Measurements from ENCODE around the gene SYPL1. TPM values are rescaled to one million over a fixed set of nuclear protein-coding genes. Genes with fewer than 3 reads are reported as not detected.

The SYPL1 gene
- total RNA-seq, 1 donor from 2014 or later = 59.7 TPM

GRCh38 chr7:106099539-106099938, 12.6 kb downstream of the SYPL1 start:
- TF ChIP-seq CTCF (IDR thresholded peaks at IDR 0.05; ENCODE audit: insufficient read depth, low read depth, low read length) (no peak), EZH2 (IDR thresholded peaks at IDR 0.05; ENCODE audit: insufficient read depth, low read length) (no peak)
- H3K9me3 Mint-ChIP-seq (ENCODE audit: unreplicated experiment) = no peaks in the 10 kb centered on the region
- no peak for FAIRE-seq

GRCh38 chr7:106098889-106099288, 13.2 kb downstream of the SYPL1 start:
- Mint-ChIP-seq H3K4me3 (ENCODE audit: unreplicated experiment) (no peak overlapping the region), H3K27me3 (ENCODE audit: low read depth, unreplicated experiment) (no peaks in the 10 kb centered on the region), H3K9me3 (ENCODE audit: unreplicated experiment) (no peaks in the 10 kb centered on the region), H3K27ac (ENCODE audit: unreplicated experiment) (no peak overlapping the region), H3K36me3 (ENCODE audit: low read depth, unreplicated experiment) (no peaks in the 10 kb centered on the region), H3K4me1 (ENCODE audit: low read depth, unreplicated experiment) (peaks cover 5% of the 10 kb centered on the region)
- TF ChIP-seq EZH2 (IDR thresholded peaks at IDR 0.05; ENCODE audit: insufficient read depth, low read length) (no peak), CTCF (IDR thresholded peaks at IDR 0.05; ENCODE audit: insufficient read depth, low read depth, low read length) (no peak)
- H3K4me2 ChIP-seq (ENCODE audit: low read length) = no peak overlapping the region
- H3K9ac ChIP-seq (ENCODE audit: low read length) = no peak overlapping the region
- H3K27me3 ChIP-seq (ENCODE audit: insufficient read depth, low read length) = no peaks in the 10 kb centered on the region
- H3K9me3 ChIP-seq (ENCODE audit: insufficient read depth, low read depth, low read length) = no peaks in the 10 kb centered on the region
- H4K20me1 ChIP-seq (ENCODE audit: insufficient read depth, low read length) = peaks cover 51% of the 10 kb centered on the region
- peaks cover 5% of the 10 kb centered on the region for H3K36me3 ChIP-seq (ENCODE audit: insufficient read depth, low read length)
- H3K4me1 ChIP-seq (ENCODE audit: insufficient read depth, low read length) = no peaks in the 10 kb centered on the region
- no peak overlapping the region for H3K4me3 ChIP-seq (ENCODE audit: insufficient read depth, low read depth, low read length)
- H2AFZ ChIP-seq (ENCODE audit: low read depth, low read length) = no peak overlapping the region
- peaks cover 60% of the 10 kb centered on the region for H3K79me2 ChIP-seq (ENCODE audit: insufficient read depth, low read length)
- no peak overlapping the region for H3K27ac ChIP-seq (ENCODE audit: low read depth, low read length)
- DNase-seq (ENCODE audit: low read depth) (no peak), FAIRE-seq (no peak)

More at GRCh38 chr7:106099539-106099938, 12.6 kb downstream of the SYPL1 start:
- no peak overlapping the region for H3K4me3 Mint-ChIP-seq (ENCODE audit: unreplicated experiment)
- H3K36me3 Mint-ChIP-seq (ENCODE audit: low read depth, unreplicated experiment) = no peaks in the 10 kb centered on the region
- Histone ChIP-seq H3K27ac (ENCODE audit: low read depth, low read length) (no peak overlapping the region), H3K4me3 (ENCODE audit: insufficient read depth, low read depth, low read length) (no peak overlapping the region), H3K4me2 (ENCODE audit: low read length) (no peak overlapping the region), H3K36me3 (ENCODE audit: insufficient read depth, low read length) (peaks cover 5% of the 10 kb centered on the region), H3K4me1 (ENCODE audit: insufficient read depth, low read length) (no peaks in the 10 kb centered on the region), H4K20me1 (ENCODE audit: insufficient read depth, low read length) (peaks cover 53% of the 10 kb centered on the region), H3K79me2 (ENCODE audit: insufficient read depth, low read length) (peaks cover 67% of the 10 kb centered on the region), H2AFZ (ENCODE audit: low read depth, low read length) (no peak overlapping the region), H3K9ac (ENCODE audit: low read length) (no peak overlapping the region), H3K9me3 (ENCODE audit: insufficient read depth, low read depth, low read length) (no peaks in the 10 kb centered on the region), H3K27me3 (ENCODE audit: insufficient read depth, low read length) (no peaks in the 10 kb centered on the region)
- H3K27me3 Mint-ChIP-seq (ENCODE audit: low read depth, unreplicated experiment) = no peaks in the 10 kb centered on the region
- H3K27ac Mint-ChIP-seq (ENCODE audit: unreplicated experiment) = no peak overlapping the region
- H3K4me1 Mint-ChIP-seq (ENCODE audit: low read depth, unreplicated experiment) = peaks cover 5% of the 10 kb centered on the region
- DNase-seq (ENCODE audit: low read depth) = no peak

GRCh38 chr7:106095634-106096033, 16.5 kb downstream of the SYPL1 start:
- H3K27me3 Mint-ChIP-seq (ENCODE audit: low read depth, unreplicated experiment) = no peaks in the 10 kb centered on the region
- H3K36me3 Mint-ChIP-seq (ENCODE audit: low read depth, unreplicated experiment) = peaks cover 11% of the 10 kb centered on the region
- Histone ChIP-seq H3K4me3 (ENCODE audit: insufficient read depth, low read depth, low read length) (no peak overlapping the region), H3K79me2 (ENCODE audit: insufficient read depth, low read length) (peaks cover 28% of the 10 kb centered on the region), H3K4me1 (ENCODE audit: insufficient read depth, low read length) (no peaks in the 10 kb centered on the region), H3K9me3 (ENCODE audit: insufficient read depth, low read depth, low read length) (no peaks in the 10 kb centered on the region), H3K27ac (ENCODE audit: low read depth, low read length) (no peak overlapping the region), H4K20me1 (ENCODE audit: insufficient read depth, low read length) (peaks cover 24% of the 10 kb centered on the region), H3K36me3 (ENCODE audit: insufficient read depth, low read length) (peaks cover 13% of the 10 kb centered on the region), H3K9ac (ENCODE audit: low read length) (no peak overlapping the region), H3K4me2 (ENCODE audit: low read length) (no peak overlapping the region), H3K27me3 (ENCODE audit: insufficient read depth, low read length) (no peaks in the 10 kb centered on the region), H2AFZ (ENCODE audit: low read depth, low read length) (no peak overlapping the region)
- no peak overlapping the region for H3K4me3 Mint-ChIP-seq (ENCODE audit: unreplicated experiment)
- no peak overlapping the region for H3K27ac Mint-ChIP-seq (ENCODE audit: unreplicated experiment)
- no peak for DNase-seq (ENCODE audit: low read depth)
- no peak for FAIRE-seq
- no peak for TF ChIP-seq CTCF (IDR thresholded peaks at IDR 0.05; ENCODE audit: insufficient read depth, low read depth, low read length)
- no peak for TF ChIP-seq EZH2 (IDR thresholded peaks at IDR 0.05; ENCODE audit: insufficient read depth, low read length)
- no peaks in the 10 kb centered on the region for H3K4me1 Mint-ChIP-seq (ENCODE audit: low read depth, unreplicated experiment)
- H3K9me3 Mint-ChIP-seq (ENCODE audit: unreplicated experiment) = no peaks in the 10 kb centered on the region

Measured in astrocyte (in vitro differentiated cells and primary cell).